ENCODE results near the gene STARD13. TPM values are rescaled to one million over a fixed set of nuclear protein-coding genes. Genes with fewer than 3 reads are reported as not detected.

Gene STARD13
- total RNA-seq, 1 experiment from 2014 or later: 9.1 TPM

GRCh38 chr13:33106656-33107360, 178.7 kb downstream of the STARD13 start:
- peaks cover 7% of the 10 kb centered on the region for H3K4me1 ChIP-seq
- peaks cover 13% of the 10 kb centered on the region for H3K36me3 Mint-ChIP-seq (ENCODE audit: insufficient read depth, unreplicated experiment)
- ChIA-PET POLR2A (no interaction called here), CTCF (no interaction called here)
- 0 out of 2 replicates have a peak, but pooled peaks cover 2% of the 10 kb centered on the region for H3K36me3 ChIP-seq (ENCODE audit: control insufficient read depth, insufficient read depth, low read length)
- H3K9me3 Mint-ChIP-seq (ENCODE audit: unreplicated experiment): no peaks in the 10 kb centered on the region
- H3K4me3 ChIP-seq (ENCODE audit: low read depth, low read length): no peak overlapping the region
- DNase-seq: no peak
- no peak overlapping the region for H3K27ac Mint-ChIP-seq (ENCODE audit: unreplicated experiment)
- H3K27me3 Mint-ChIP-seq (ENCODE audit: insufficient read depth, unreplicated experiment): no peaks in the 10 kb centered on the region
- no peaks in the 10 kb centered on the region for H3K9me3 ChIP-seq
- TF ChIP-seq, protein P1, sequence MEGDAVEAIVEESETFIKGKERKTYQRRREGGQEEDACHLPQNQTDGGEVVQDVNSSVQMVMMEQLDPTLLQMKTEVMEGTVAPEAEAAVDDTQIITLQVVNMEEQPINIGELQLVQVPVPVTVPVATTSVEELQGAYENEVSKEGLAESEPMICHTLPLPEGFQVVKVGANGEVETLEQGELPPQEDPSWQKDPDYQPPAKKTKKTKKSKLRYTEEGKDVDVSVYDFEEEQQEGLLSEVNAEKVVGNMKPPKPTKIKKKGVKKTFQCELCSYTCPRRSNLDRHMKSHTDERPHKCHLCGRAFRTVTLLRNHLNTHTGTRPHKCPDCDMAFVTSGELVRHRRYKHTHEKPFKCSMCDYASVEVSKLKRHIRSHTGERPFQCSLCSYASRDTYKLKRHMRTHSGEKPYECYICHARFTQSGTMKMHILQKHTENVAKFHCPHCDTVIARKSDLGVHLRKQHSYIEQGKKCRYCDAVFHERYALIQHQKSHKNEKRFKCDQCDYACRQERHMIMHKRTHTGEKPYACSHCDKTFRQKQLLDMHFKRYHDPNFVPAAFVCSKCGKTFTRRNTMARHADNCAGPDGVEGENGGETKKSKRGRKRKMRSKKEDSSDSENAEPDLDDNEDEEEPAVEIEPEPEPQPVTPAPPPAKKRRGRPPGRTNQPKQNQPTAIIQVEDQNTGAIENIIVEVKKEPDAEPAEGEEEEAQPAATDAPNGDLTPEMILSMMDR (IDR thresholded peaks at IDR 0.05; ENCODE audit: insufficient read depth in 1 of 2, low read depth in 1 of 2, low read length in 1 of 2, severe bottlenecking in 1 of 2, unreplicated experiment in 1 of 2): no peak
- no peak overlapping the region for H3K4me3 Mint-ChIP-seq (ENCODE audit: unreplicated experiment)
- intact Hi-C loops (cut with micrococcal nuclease; ENCODE audit: unreplicated experiment): no loop called here
- BruUV-seq (replicated peaks): no TSS peak
- H3K4me1 Mint-ChIP-seq (ENCODE audit: low read depth, unreplicated experiment): peaks cover 7% of the 10 kb centered on the region
- no peaks in the 10 kb centered on the region for H3K27me3 ChIP-seq (replicated peaks; ENCODE audit: control insufficient read depth, insufficient read depth, low read length)

DNA sequence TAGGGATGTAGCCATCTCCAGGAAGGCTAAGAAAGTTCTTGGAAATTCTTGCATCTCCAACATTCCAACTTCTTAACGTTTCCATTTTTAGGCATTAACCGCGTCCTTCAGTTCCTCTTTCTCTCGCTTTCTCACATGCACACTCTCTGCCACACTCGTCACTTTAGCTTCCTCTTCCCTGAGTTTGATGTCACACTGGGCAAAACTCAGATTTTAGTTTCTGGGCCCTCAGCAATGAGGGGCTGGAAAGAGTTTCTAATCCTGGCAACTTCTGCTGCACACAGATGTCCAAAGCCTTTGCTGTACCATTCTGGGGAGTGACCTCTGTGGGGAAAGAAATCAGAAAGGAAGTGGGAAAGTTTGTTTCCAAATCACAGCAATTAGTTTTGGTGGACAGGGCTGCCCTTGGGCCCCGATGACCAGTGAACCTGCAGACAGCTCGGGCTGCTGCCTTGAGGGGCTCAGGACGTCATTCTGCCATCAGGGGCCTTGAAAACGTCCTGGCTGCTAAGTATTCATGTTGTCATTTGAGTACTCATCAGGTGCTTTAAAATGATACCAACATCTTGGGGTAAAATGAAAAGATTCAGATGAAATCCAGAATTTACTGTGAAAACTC, 180.1 kb downstream of the STARD13 start:
- H3K4me1 Mint-ChIP-seq (ENCODE audit: low read depth, unreplicated experiment): peaks cover 11% of the 10 kb centered on the region
- no peaks in the 10 kb centered on the region for H3K27me3 Mint-ChIP-seq (ENCODE audit: insufficient read depth, unreplicated experiment)
- ChIA-PET POLR2A (no interaction called here), CTCF (no interaction called here)
- intact Hi-C loops (cut with micrococcal nuclease; ENCODE audit: unreplicated experiment): no loop called here
- Histone ChIP-seq H3K36me3 (ENCODE audit: control insufficient read depth, insufficient read depth, low read length) (0 out of 2 replicates have a peak, but pooled peaks cover under 1% of the 10 kb centered on the region), H3K4me3 (ENCODE audit: low read depth, low read length) (no peak overlapping the region), H3K27me3 (replicated peaks; ENCODE audit: control insufficient read depth, insufficient read depth, low read length) (no peaks in the 10 kb centered on the region), H3K4me1 (peaks cover 13% of the 10 kb centered on the region), H3K9me3 (no peaks in the 10 kb centered on the region; the same call in 1 of the 2 replicates)
- H3K27ac Mint-ChIP-seq (ENCODE audit: unreplicated experiment): no peak overlapping the region
- no peak for DNase-seq
- TF ChIP-seq, protein P1 (IDR thresholded peaks at IDR 0.05; ENCODE audit: insufficient read depth in 1 of 2, low read depth in 1 of 2, low read length in 1 of 2, severe bottlenecking in 1 of 2, unreplicated experiment in 1 of 2): no peak
- no TSS peak for BruUV-seq (replicated peaks)
- H3K4me3 Mint-ChIP-seq (ENCODE audit: unreplicated experiment): no peak overlapping the region
- peaks cover 13% of the 10 kb centered on the region for H3K36me3 Mint-ChIP-seq (ENCODE audit: insufficient read depth, unreplicated experiment)
- peaks cover 6% of the 10 kb centered on the region for H3K9me3 Mint-ChIP-seq (ENCODE audit: unreplicated experiment)

DNA sequence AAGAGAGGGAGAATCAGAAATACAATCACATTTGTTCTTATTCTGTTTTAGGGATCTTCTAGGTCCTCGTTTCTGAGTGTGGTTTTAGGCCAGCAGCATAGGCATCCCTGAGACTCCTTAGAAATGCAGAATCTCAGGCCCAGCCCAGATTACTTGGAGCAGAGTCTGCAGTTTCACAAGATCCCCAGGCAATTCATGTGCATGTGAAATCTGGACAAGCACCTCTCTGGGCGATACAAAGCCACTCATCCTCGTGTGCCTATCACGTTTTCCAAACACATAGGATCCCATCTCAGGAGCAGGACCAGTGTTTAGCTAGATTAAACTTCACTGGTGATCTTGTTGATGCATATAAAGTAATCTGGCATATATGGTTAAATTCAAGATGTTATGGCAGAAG, 182.1 kb downstream of the STARD13 start:
- intact Hi-C loops (cut with micrococcal nuclease; ENCODE audit: unreplicated experiment): no loop called here
- Mint-ChIP-seq H3K4me1 (ENCODE audit: low read depth, unreplicated experiment) (peaks cover 17% of the 10 kb centered on the region), H3K9me3 (ENCODE audit: unreplicated experiment) (peaks cover 22% of the 10 kb centered on the region), H3K27ac (ENCODE audit: unreplicated experiment) (no peak overlapping the region), H3K27me3 (ENCODE audit: insufficient read depth, unreplicated experiment) (no peaks in the 10 kb centered on the region), H3K4me3 (ENCODE audit: unreplicated experiment) (no peak overlapping the region), H3K36me3 (ENCODE audit: insufficient read depth, unreplicated experiment) (peaks cover 13% of the 10 kb centered on the region)
- CTCF ChIA-PET: no interaction called here
- POLR2A ChIA-PET: no interaction called here
- Histone ChIP-seq H3K4me3 (ENCODE audit: low read depth, low read length) (no peak overlapping the region), H3K36me3 (ENCODE audit: control insufficient read depth, insufficient read depth, low read length) (no peaks in the 10 kb centered on the region), H3K9me3 (peaks cover 5% of the 10 kb centered on the region), H3K27me3 (replicated peaks; ENCODE audit: control insufficient read depth, insufficient read depth, low read length) (no peaks in the 10 kb centered on the region), H3K4me1 (peaks cover 13% of the 10 kb centered on the region)
- no TSS peak for BruUV-seq (replicated peaks)
- no peak for DNase-seq
- TF ChIP-seq, protein P1 (IDR thresholded peaks at IDR 0.05; ENCODE audit: insufficient read depth in 1 of 2, low read depth in 1 of 2, low read length in 1 of 2, severe bottlenecking in 1 of 2, unreplicated experiment in 1 of 2): no peak

Data from Caco-2 (cell line).